ENCODE results near the gene CDK15.

DNA sequence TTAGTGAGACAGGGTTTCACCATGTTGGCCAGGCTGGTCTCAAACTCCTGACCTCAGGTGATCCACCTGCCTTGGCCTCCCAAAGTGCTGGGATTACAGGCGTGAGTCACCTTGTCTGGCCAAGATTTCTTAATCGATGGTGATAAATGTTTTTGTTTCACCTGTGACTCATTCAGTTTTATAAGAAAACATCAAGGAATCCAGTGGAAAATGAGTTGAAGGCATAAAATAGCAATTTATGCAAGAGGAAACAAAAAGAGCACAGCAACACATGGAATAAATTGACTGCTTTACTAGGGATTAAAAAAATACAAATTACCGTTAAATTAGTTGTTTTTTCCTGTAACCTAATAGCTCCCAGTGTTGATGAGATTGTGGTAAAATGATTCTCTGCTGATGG is 80.2 kb downstream of the CDK15 start:
- TF ChIP-seq, protein P1, sequence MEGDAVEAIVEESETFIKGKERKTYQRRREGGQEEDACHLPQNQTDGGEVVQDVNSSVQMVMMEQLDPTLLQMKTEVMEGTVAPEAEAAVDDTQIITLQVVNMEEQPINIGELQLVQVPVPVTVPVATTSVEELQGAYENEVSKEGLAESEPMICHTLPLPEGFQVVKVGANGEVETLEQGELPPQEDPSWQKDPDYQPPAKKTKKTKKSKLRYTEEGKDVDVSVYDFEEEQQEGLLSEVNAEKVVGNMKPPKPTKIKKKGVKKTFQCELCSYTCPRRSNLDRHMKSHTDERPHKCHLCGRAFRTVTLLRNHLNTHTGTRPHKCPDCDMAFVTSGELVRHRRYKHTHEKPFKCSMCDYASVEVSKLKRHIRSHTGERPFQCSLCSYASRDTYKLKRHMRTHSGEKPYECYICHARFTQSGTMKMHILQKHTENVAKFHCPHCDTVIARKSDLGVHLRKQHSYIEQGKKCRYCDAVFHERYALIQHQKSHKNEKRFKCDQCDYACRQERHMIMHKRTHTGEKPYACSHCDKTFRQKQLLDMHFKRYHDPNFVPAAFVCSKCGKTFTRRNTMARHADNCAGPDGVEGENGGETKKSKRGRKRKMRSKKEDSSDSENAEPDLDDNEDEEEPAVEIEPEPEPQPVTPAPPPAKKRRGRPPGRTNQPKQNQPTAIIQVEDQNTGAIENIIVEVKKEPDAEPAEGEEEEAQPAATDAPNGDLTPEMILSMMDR (IDR thresholded peaks at IDR 0.05) = no peak
- TF ChIP-seq, protein P2, sequence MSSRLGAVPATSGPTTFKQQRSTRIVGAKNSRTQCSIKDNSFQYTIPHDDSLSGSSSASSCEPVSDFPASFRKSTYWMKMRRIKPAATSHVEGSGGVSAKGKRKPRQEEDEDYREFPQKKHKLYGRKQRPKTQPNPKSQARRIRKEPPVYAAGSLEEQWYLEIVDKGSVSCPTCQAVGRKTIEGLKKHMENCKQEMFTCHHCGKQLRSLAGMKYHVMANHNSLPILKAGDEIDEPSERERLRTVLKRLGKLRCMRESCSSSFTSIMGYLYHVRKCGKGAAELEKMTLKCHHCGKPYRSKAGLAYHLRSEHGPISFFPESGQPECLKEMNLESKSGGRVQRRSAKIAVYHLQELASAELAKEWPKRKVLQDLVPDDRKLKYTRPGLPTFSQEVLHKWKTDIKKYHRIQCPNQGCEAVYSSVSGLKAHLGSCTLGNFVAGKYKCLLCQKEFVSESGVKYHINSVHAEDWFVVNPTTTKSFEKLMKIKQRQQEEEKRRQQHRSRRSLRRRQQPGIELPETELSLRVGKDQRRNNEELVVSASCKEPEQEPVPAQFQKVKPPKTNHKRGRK (CRISPR knock-in tag; IDR thresholded peaks at IDR 0.05; ENCODE audit: borderline replicate concordance) = no peak
- TF ChIP-seq CREB1 (CRISPR knock-in tag; IDR thresholded peaks at IDR 0.05) = no peak
- TF ChIP-seq, protein P3, sequence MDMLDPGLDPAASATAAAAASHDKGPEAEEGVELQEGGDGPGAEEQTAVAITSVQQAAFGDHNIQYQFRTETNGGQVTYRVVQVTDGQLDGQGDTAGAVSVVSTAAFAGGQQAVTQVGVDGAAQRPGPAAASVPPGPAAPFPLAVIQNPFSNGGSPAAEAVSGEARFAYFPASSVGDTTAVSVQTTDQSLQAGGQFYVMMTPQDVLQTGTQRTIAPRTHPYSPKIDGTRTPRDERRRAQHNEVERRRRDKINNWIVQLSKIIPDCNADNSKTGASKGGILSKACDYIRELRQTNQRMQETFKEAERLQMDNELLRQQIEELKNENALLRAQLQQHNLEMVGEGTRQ (CRISPR knock-in tag; IDR thresholded peaks at IDR 0.05) = no peak

Measured in WTC11 (cell line).